A673 (cell line): ENCODE data around the gene FCHSD1.

ENCODE experiments used
- EZH2 ChIP-seq: fragments of 200-600 bp; sonication (generic); IDR thresholded peaks from 2 replicates; pipeline ENCODE4 v1.6.1; 2017; ENCODE audit warnings: borderline replicate concordance, low read depth, mild to moderate bottlenecking, mixed read lengths, antibody characterized with exemption, low read length; ENCODE audit not compliant: poor library complexity, severe bottlenecking
- TF ChIP-seq, protein P1 (sequence below): fragments of 300-800, 200-600 bp; sonication (generic); conservative IDR thresholded peaks from 2 replicates; pipeline ENCODE4 v1.5.1; 2017; ENCODE audit warnings: low read depth, mild to moderate bottlenecking, antibody characterized with exemption, low read length, moderate library complexity, mixed read lengths

- TF ChIP-seq, protein P1, sequence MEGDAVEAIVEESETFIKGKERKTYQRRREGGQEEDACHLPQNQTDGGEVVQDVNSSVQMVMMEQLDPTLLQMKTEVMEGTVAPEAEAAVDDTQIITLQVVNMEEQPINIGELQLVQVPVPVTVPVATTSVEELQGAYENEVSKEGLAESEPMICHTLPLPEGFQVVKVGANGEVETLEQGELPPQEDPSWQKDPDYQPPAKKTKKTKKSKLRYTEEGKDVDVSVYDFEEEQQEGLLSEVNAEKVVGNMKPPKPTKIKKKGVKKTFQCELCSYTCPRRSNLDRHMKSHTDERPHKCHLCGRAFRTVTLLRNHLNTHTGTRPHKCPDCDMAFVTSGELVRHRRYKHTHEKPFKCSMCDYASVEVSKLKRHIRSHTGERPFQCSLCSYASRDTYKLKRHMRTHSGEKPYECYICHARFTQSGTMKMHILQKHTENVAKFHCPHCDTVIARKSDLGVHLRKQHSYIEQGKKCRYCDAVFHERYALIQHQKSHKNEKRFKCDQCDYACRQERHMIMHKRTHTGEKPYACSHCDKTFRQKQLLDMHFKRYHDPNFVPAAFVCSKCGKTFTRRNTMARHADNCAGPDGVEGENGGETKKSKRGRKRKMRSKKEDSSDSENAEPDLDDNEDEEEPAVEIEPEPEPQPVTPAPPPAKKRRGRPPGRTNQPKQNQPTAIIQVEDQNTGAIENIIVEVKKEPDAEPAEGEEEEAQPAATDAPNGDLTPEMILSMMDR, result no peak
- TF ChIP-seq EZH2, result no peak
Measured at GRCh38 chr5:141649056-141649688, 2.0 kb downstream of the FCHSD1 start.
